A549 (cell line): Measurements from ENCODE around the gene PIGL. TPM values are rescaled to one million over a fixed set of nuclear protein-coding genes. Genes with fewer than 3 reads are reported as not detected.

Experiments used
- ATAC-seq, 2 experiments: fragments of 200-7000 bp in 1 of 2; fragments of >200 bp in 1 of 2; cut with Nextera tagmentation in 1 of 2; cut with Tn5 transposase in 1 of 2; 3 replicates each; pipeline versions ENCODE4 v1.8.0 to v1.9.1; 2018 to 2020; ENCODE audit warnings: mild to moderate bottlenecking in 1 of 2, moderate library complexity in 1 of 2
- CTCF ChIA-PET: fragments of 300-600 bp; sonication (Branson Sonifier 250); formaldehyde crosslinking; extraction: SDS; loops from one replicate; lab custom pipeline; 2021; ENCODE audit warnings: antibody characterized with exemption, inconsistent platforms; lab: Yijun Ruan, JAX
- POLR2A ChIA-PET: fragments of 350-600 bp; formaldehyde crosslinking; extraction: SDS; loops from one replicate; lab custom pipeline; 2021; ENCODE audit warnings: antibody characterized with exemption, inconsistent platforms; lab: Yijun Ruan, JAX
- DNase-seq, 2 experiments: peaks; one replicate each; pipeline versions ENCODE4 v3.0.0 to v3.0.0-alpha.2; 2011 to 2016; ENCODE audit warnings: low read depth in 1 of 2, low spot score in 1 of 2
- FAIRE-seq: peaks from 2 replicates; lab custom pipeline; 2011; peaks lifted over from hg19 to GRCh38; lab: Jason Lieb, UNC
- H3K27ac ChIP-seq, 2 experiments: fragments of >200 bp; sonication (Bioruptor Twin); formaldehyde crosslinking; 3 replicates each; pipeline ENCODE4 v1.5.1; 2016 to 2017
- H3K4me1 ChIP-seq: fragments of >200 bp; sonication (Bioruptor Twin); formaldehyde crosslinking; 3 replicates; pipeline ENCODE4 v1.6.1; 2016
- H3K4me2 ChIP-seq: fragments of >200 bp; sonication (Bioruptor Twin); formaldehyde crosslinking; 3 replicates; pipeline ENCODE4 v1.6.1; 2016
- H3K4me3 ChIP-seq: fragments of >200 bp; sonication (Bioruptor Twin); formaldehyde crosslinking; 3 replicates; pipeline ENCODE4 v1.5.1; 2016
- H3K9me3 ChIP-seq: fragments of >200 bp; sonication (Bioruptor Twin); formaldehyde crosslinking; 3 replicates; pipeline ENCODE4 v1.6.1; 2016
- EHF ChIP-seq: fragments of 250-450 bp; sonication (Bioruptor Pico); IDR thresholded peaks from 2 replicates; pipeline ENCODE4 v1.5.0; 2020; ENCODE audit warnings: mild to moderate bottlenecking
- FOSB ChIP-seq: fragments of 250-450 bp; sonication (Bioruptor Pico); IDR thresholded peaks from 2 replicates; pipeline ENCODE4 v1.5.0; 2020; ENCODE audit warnings: mild to moderate bottlenecking, moderate library complexity
- FOSL2 ChIP-seq, 2 experiments: fragments of 450-650 bp in 1 of 2; fragments of >200 bp in 1 of 2; sonication (Bioruptor Twin) in 1 of 2; formaldehyde crosslinking; IDR thresholded peaks; 2 replicates each; pipeline versions ENCODE4 v1.5.0 to v1.6.1; 2016 to 2020; ENCODE audit warnings: mild to moderate bottlenecking in 1 of 2, moderate library complexity in 1 of 2
- FOXS1 ChIP-seq: fragments of 250-450 bp; sonication (Bioruptor Pico); IDR thresholded peaks from 2 replicates; pipeline ENCODE4 v1.5.0; 2020; ENCODE audit warnings: mild to moderate bottlenecking, moderate library complexity
- GATA3 ChIP-seq: IDR thresholded peaks from 2 replicates; pipeline ENCODE4 v1.6.1; 2012; ENCODE audit warnings: borderline replicate concordance
- KDM1A ChIP-seq: fragments of 200-600 bp; sonication (generic); IDR thresholded peaks from 2 replicates; pipeline ENCODE4 v1.6.1; 2016; ENCODE audit warnings: low read depth, mild to moderate bottlenecking
- MAZ ChIP-seq: fragments of 150-350 bp; IDR thresholded peaks from 2 replicates; pipeline ENCODE4 v1.6.1; 2014; ENCODE audit warnings: antibody characterized with exemption, low read depth, low read length, borderline replicate concordance
- MYC ChIP-seq: IDR thresholded peaks from 2 replicates; pipeline ENCODE4 v1.6.1; 2012; ENCODE audit warnings: mild to moderate bottlenecking, inconsistent platforms, low read length, improper control_type of control experiment, borderline replicate concordance
- NFE2L2 ChIP-seq: fragments of 150-350 bp; conservative IDR thresholded peaks from 2 replicates; pipeline ENCODE4 v1.6.1; 2014; ENCODE audit warnings: low read length
- PHF8 ChIP-seq: fragments of 200-600 bp; sonication (generic); IDR thresholded peaks from 2 replicates; pipeline ENCODE4 v1.6.1; 2016; ENCODE audit warnings: low read depth, mild to moderate bottlenecking, antibody characterized with exemption, moderate library complexity, borderline replicate concordance
- POLR2A ChIP-seq: IDR thresholded peaks from 2 replicates; pipeline ENCODE4 v1.6.1; 2012; ENCODE audit warnings: mild to moderate bottlenecking, low read length
- RAD21 ChIP-seq, 2 experiments: fragments of >200 bp in 1 of 2; sonication (Bioruptor Twin) in 1 of 2; formaldehyde crosslinking in 1 of 2; IDR thresholded peaks in 1 of 2; conservative IDR thresholded peaks in 1 of 2; 2 replicates in 1 of 2; 3 replicates in 1 of 2; pipeline ENCODE4 v1.6.1; 2012 to 2018; ENCODE audit warnings: inconsistent platforms in 1 of 2
- RARB ChIP-seq: fragments of 250-450 bp; sonication (Bioruptor Pico); IDR thresholded peaks from 2 replicates; pipeline ENCODE4 v1.8.0; 2021; ENCODE audit warnings: mild to moderate bottlenecking, moderate library complexity
- RFX5 ChIP-seq: fragments of 450-650 bp; IDR thresholded peaks from 2 replicates; pipeline ENCODE4 v1.7.1; 2014; ENCODE audit warnings: antibody characterized with exemption, mild to moderate bottlenecking, moderate library complexity
- RNF2 ChIP-seq: fragments of 200-600 bp; sonication (generic); IDR thresholded peaks from 2 replicates; pipeline ENCODE4 v1.6.1; 2016; ENCODE audit warnings: low read depth, mild to moderate bottlenecking, antibody characterized with exemption, moderate library complexity, borderline replicate concordance
- SREBF2 ChIP-seq: fragments of 450-650 bp; IDR thresholded peaks from 2 replicates; pipeline ENCODE4 v1.6.1; 2014; ENCODE audit warnings: mild to moderate bottlenecking, moderate library complexity
- TFCP2L1 ChIP-seq: fragments of 250-450 bp; sonication (Bioruptor Pico); IDR thresholded peaks from 2 replicates; pipeline ENCODE4 v1.5.0; 2021; ENCODE audit warnings: mild to moderate bottlenecking
- TP53 ChIP-seq: fragments of 250-450 bp; sonication (Bioruptor Pico); IDR thresholded peaks from 2 replicates; pipeline ENCODE4 v1.5.0; 2021; ENCODE audit warnings: mild to moderate bottlenecking, moderate library complexity
- ZFP36 ChIP-seq: fragments of 450-650 bp; IDR thresholded peaks from 2 replicates; pipeline ENCODE4 v1.6.1; 2014; ENCODE audit warnings: borderline replicate concordance; ENCODE audit not compliant: partially characterized antibody
- ZNF302 ChIP-seq: fragments of 250-450 bp; sonication (Bioruptor Pico); IDR thresholded peaks from 2 replicates; pipeline ENCODE4 v1.9.0; 2021; ENCODE audit warnings: inconsistent platforms, mild to moderate bottlenecking, moderate library complexity
- WGBS: methylation state at CpG from one replicate; pipeline ENCODE4 v1.1.6; 2017; ENCODE audit errors: missing lambda C conversion rate; 5-methylcytosine and 5-hydroxymethylcytosine counted together
- polyA plus RNA-seq, 4 experiments: library from polyadenylated mRNA; depleted of rRNA in 3 of 4; stranded (reverse); fragments of >200 nt; fragmentation: RNase III in 1 of 4; extraction: RNeasy Plus Mini Kit Qiagen cat#74134 plus additional on column Dnase treatment in 1 of 4; gene quantifications; 2 replicates in 3 of 4; 3 replicates in 1 of 4; pipeline ENCODE4 v1.2.3, GENCODE V29; 2011 to 2017
- TF ChIP-seq, protein P1 (sequence below): fragments of >200 bp; sonication (Bioruptor Twin); formaldehyde crosslinking; IDR thresholded peaks from 3 replicates; pipeline ENCODE4 v1.6.1; 2016
- TF ChIP-seq, protein P2 (sequence below): IDR thresholded peaks from 2 replicates; pipeline ENCODE4 v1.6.1; 2012
- TF ChIP-seq, protein P3 (sequence below): fragments of 250-450 bp; sonication (Bioruptor Pico); IDR thresholded peaks from 2 replicates; pipeline ENCODE4 v1.5.0; 2021; ENCODE audit warnings: mild to moderate bottlenecking, moderate library complexity, borderline replicate concordance

PIGL gene
- polyA plus RNA-seq, 2 of the 4 experiments (the other 2 are of a cell fraction) = 27.5 to 35.1 TPM

DNA sequence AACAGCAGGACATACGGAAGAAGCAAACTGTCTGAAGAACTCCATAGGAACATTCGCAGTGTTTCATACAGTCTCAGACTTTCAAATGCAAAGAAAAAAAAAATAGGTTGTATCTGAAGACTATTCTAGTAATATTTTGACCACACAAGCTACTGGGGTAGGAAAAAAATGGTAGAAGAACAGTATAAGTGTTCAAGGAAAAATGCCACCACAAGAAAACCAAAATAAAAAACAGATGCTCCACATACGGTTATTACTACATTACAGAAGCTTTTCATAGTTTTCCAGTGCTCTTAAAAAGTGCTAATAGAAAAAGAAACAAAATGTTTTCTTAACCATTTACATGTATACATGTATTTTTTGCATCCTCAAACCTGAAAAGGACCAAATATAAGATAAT is 5.4 kb upstream of the PIGL start:
- TF ChIP-seq FOSL2 (IDR thresholded peaks at IDR 0.05) (no peak), FOSL2 (CRISPR knock-in tag; IDR thresholded peaks at IDR 0.05) (no peak), SREBF2 (no peak), RNF2 (no peak), TP53 (no peak), ZNF302 (no peak), PHF8 (no peak), TFCP2L1 (CRISPR knock-in tag) (no peak), KDM1A (no peak)
- Histone ChIP-seq H3K27ac (no peak overlapping the region), H3K4me1 (peaks cover 56% of the 10 kb centered on the region), H3K9me3 (no peaks in the 10 kb centered on the region), H3K4me3 (no peak overlapping the region), H3K4me2 (no peak overlapping the region; the same call in 2 of the 3 replicates)
- FAIRE-seq (no peak), ATAC-seq (no peak), DNase-seq (no peak)
- 86% methylated on average over 3 of the region's 3 CpGs for WGBS
- ChIA-PET POLR2A (no interaction called here), CTCF (interaction anchor here (2.0 to 7.5 kb wide), 2 partner anchors 12 to 75 kb away, joined by 6 to 69 read pairs; no protein-coding TSS in a partner anchor)

DNA sequence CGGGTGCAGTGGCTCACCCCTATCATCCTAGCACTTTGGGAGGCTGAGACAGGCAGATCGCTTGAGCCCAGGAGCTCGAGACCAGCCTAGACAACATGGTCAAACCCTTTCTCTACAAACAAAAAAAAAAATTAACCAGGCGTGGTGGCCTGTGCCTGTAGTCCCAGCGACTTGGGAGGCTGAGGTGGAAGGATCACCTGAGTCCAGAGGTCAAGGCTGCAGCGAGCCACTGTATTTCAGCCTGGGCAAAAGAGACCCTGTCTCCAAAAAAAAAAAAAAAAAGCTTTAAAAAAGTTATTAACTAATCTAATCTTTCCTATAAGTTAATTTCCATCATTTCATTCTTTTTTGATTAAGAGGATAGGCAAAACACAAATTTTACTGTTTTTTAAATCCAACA is 4.2 kb upstream of the PIGL start:
- H3K9me3 ChIP-seq = no peaks in the 10 kb centered on the region
- FAIRE-seq (no peak), DNase-seq (no peak), ATAC-seq (no peak)
- ChIA-PET POLR2A (no interaction called here), CTCF (interaction anchor here (1.5 to 7.5 kb wide), 2 partner anchors 74 to 151 kb away, joined by 5 to 69 read pairs; no protein-coding TSS in a partner anchor)
- WGBS = 77% methylated on average over 6 of the region's 6 CpGs
- peak overlapping the region in 1 of 2 experiments; percentile 61; a peak in 3 of 6 replicates for H3K27ac ChIP-seq
- TF ChIP-seq, protein P1, sequence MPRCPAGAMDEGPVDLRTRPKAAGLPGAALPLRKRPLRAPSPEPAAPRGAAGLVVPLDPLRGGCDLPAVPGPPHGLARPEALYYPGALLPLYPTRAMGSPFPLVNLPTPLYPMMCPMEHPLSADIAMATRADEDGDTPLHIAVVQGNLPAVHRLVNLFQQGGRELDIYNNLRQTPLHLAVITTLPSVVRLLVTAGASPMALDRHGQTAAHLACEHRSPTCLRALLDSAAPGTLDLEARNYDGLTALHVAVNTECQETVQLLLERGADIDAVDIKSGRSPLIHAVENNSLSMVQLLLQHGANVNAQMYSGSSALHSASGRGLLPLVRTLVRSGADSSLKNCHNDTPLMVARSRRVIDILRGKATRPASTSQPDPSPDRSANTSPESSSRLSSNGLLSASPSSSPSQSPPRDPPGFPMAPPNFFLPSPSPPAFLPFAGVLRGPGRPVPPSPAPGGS = no peak
- TF ChIP-seq, protein P2, sequence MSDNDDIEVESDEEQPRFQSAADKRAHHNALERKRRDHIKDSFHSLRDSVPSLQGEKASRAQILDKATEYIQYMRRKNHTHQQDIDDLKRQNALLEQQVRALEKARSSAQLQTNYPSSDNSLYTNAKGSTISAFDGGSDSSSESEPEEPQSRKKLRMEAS = no peak
- no peak for TF ChIP-seq POLR2A
- no peak for TF ChIP-seq FOSB (CRISPR knock-in tag)
- TF ChIP-seq EHF = no peak
- TF ChIP-seq, protein P3, sequence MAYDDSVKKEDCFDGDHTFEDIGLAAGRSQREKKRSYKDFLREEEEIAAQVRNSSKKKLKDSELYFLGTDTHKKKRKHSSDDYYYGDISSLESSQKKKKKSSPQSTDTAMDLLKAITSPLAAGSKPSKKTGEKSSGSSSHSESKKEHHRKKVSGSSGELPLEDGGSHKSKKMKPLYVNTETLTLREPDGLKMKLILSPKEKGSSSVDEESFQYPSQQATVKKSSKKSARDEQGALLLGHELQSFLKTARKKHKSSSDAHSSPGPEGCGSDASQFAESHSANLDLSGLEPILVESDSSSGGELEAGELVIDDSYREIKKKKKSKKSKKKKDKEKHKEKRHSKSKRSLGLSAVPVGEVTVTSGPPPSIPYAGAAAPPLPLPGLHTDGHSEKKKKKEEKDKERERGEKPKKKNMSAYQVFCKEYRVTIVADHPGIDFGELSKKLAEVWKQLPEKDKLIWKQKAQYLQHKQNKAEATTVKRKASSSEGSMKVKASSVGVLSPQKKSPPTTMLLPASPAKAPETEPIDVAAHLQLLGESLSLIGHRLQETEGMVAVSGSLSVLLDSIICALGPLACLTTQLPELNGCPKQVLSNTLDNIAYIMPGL (CRISPR knock-in tag) = no peak
- no peak for TF ChIP-seq FOXS1 (CRISPR knock-in tag)
- TF ChIP-seq GATA3 = no peak
- TF ChIP-seq MYC = no peak
- no peak for TF ChIP-seq KDM1A
- TF ChIP-seq RAD21 (conservative IDR thresholded peaks at IDR 0.05 in 1 of 2, IDR thresholded peaks at IDR 0.05 in 1 of 2) = no peak
- TF ChIP-seq RARB (CRISPR knock-in tag) = no peak
- TF ChIP-seq NFE2L2 = no peak
- TF ChIP-seq RFX5 = no peak
- TF ChIP-seq ZNF302 = no peak
- TF ChIP-seq MAZ = no peak
- no peak for TF ChIP-seq ZFP36
- peaks cover 44% of the 10 kb centered on the region for H3K4me1 ChIP-seq
- H3K4me3 ChIP-seq = no peak overlapping the region
- H3K4me2 ChIP-seq = peak overlapping the region; percentile 85
